ENCODE results near the gene WNT9A.
"Not testable (repeated sequence)": the region's sequence is repeated elsewhere in the genome, so short reads cannot be mapped to it uniquely, and the experiment has no call there.

WNT9A gene

DNA sequence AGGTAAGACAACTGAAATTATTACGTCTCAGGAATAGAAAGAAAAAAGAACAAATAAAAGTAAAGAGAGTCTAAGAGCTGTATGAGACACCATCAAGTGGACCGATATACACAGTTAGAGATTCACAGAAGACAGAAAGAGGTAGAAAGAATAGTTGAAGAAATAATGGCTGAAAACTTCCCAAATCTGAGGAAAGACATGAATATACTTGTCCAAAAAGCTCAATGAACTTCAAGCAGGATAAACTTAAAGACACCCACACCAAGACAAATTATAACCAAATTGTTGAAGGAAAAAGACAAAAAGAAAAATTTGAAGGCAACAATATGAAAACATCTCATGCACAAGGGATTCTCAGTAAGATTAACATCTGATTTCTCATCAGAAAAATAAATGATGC, 39.4 kb upstream of the WNT9A start:
- Histone ChIP-seq H3K27me3 (ENCODE audit: insufficient read depth, poor library complexity, severe bottlenecking) (no peaks in the 10 kb centered on the region), H3K27ac (replicated peaks) (no peak overlapping the region), H3K4me3 (replicated peaks; ENCODE audit: insufficient read depth, low read length) (no peak overlapping the region)
- no peak for TF ChIP-seq SPI1 (IDR thresholded peaks at IDR 0.05; ENCODE audit: borderline replicate concordance, low read depth)
- TF ChIP-seq POLR2AphosphoS5 (IDR thresholded peaks at IDR 0.05; ENCODE audit: low read depth), result no peak
- TF ChIP-seq, protein P1, sequence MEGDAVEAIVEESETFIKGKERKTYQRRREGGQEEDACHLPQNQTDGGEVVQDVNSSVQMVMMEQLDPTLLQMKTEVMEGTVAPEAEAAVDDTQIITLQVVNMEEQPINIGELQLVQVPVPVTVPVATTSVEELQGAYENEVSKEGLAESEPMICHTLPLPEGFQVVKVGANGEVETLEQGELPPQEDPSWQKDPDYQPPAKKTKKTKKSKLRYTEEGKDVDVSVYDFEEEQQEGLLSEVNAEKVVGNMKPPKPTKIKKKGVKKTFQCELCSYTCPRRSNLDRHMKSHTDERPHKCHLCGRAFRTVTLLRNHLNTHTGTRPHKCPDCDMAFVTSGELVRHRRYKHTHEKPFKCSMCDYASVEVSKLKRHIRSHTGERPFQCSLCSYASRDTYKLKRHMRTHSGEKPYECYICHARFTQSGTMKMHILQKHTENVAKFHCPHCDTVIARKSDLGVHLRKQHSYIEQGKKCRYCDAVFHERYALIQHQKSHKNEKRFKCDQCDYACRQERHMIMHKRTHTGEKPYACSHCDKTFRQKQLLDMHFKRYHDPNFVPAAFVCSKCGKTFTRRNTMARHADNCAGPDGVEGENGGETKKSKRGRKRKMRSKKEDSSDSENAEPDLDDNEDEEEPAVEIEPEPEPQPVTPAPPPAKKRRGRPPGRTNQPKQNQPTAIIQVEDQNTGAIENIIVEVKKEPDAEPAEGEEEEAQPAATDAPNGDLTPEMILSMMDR (IDR thresholded peaks at IDR 0.05; ENCODE audit: insufficient read depth, low read length), result no peak
- TF ChIP-seq REST (IDR thresholded peaks at IDR 0.05; ENCODE audit: insufficient replicate concordance, low read depth), result no peak
- no peak for DNase-seq (ENCODE audit: low read depth in 1 of 2, low spot score in 1 of 2)

DNA sequence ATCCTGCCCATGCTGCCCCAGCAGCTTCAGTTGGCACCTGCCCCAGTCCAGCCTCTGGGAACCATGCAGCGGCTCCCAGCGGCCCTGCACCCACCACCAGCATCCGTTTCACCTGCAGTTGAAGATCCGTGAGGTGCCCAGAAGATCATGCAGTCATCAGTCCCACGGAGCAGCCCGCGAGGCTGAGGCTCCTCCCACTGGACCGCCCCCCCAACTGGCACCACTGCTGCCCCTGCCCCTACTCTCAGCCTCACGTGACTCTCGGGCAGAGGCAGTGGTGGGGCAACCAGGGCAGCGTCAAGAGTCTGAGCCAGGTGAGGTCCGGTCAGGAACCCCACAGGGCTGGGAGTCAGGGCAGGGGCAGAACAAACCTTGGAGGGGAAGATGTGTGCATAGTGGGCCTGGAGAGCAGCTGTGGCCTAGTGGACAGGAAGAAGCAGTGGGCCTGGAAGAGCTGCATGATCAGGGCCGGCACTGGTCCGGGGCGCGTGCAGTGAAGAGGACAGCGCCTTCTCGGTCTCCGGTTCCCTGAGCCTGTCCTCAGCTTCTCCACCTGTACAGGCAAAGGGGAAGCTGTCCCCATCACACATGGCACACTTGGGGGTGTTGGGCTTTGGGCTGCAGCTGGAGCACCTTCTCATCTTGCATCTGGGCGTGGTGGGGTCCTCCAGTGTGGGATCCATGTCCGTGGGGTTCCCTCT, 28.0 kb upstream of the WNT9A start:
- DNase-seq (ENCODE audit: low read depth in 1 of 2, low spot score in 1 of 2); H3K27ac ChIP-seq (replicated peaks); H3K27me3 ChIP-seq (ENCODE audit: insufficient read depth, poor library complexity, severe bottlenecking); H3K4me3 ChIP-seq (replicated peaks; ENCODE audit: insufficient read depth, low read length): not testable (repeated sequence)

GRCh38 chr1:227973724-227974288, 26.1 kb upstream of the WNT9A start:
- not testable (repeated sequence) for H3K4me3 ChIP-seq (replicated peaks; ENCODE audit: insufficient read depth, low read length); H3K27ac ChIP-seq (replicated peaks); DNase-seq (ENCODE audit: low read depth in 1 of 2, low spot score in 1 of 2); H3K27me3 ChIP-seq (ENCODE audit: insufficient read depth, poor library complexity, severe bottlenecking)

DNA sequence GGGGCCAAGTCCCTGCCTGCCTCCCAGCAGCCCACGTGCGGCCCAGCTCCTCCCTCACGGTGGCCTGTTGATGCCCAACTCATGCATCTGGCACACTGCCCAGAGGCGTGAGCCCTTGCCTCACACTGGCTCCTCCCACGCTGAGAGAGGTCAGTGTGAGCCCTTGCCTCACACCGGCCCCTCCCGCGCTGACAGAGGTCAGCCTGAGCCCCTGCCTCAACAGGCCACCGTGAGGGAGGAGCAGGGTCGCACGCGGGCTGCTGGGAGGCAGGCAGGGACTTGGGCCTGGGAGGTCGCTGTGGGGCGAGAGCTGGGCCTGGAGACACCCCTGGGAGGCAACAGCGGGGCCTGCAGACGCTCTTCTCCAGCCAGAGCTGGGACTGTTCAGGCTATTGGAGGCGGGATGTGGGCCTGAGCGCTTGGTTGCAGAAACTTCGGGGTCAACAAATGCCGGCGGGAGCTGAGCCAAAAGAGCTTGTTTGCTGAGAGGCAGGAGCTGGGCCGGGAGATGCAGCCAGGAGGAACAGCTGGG, 25.2 kb upstream of the WNT9A start:
- DNase-seq (ENCODE audit: low read depth in 1 of 2, low spot score in 1 of 2), result not testable (repeated sequence)

GRCh38 chr1:227972283-227972679, 24.5 kb upstream of the WNT9A start:
- not testable (repeated sequence) for H3K27me3 ChIP-seq (ENCODE audit: insufficient read depth, poor library complexity, severe bottlenecking); DNase-seq (ENCODE audit: low read depth in 1 of 2, low spot score in 1 of 2); H3K4me3 ChIP-seq (replicated peaks; ENCODE audit: insufficient read depth, low read length); H3K27ac ChIP-seq (replicated peaks)

More for the DNA sequence above, 25.2 kb upstream of the WNT9A start:
- H3K4me3 ChIP-seq (replicated peaks; ENCODE audit: insufficient read depth, low read length); H3K27ac ChIP-seq (replicated peaks); H3K27me3 ChIP-seq (ENCODE audit: insufficient read depth, poor library complexity, severe bottlenecking): not testable (repeated sequence)

DNA sequence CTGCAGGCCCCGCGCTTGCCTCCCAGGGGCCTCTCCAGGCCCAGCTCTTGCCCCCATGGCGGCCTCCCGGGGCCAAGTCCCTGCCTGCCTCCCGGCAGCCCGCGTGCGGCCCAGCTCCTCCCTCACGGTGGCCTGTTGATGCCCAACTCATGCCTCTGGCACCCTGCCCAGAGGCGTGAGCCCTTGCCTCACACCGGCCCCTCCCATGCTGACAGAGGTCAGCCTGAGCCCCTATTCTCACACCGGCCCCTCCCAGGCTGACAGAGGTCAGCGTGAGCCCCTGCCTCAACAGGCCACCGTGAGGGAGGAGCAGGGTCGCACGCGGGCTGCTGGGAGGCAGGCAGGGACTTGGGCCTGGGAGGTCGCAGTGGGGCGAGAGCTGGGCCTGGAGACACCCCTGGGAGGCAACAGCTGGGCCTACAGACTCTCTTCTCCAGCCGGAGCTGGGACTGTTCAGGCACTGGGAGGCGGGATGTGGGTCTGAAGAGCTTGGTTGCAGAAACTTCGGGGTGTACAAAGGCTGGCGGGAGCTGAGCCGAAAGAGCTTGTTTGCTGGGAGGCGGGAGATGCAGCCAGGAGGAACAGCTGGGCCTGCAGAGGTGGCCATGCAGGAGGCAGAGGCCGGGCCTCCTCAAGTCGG, 24.0 kb upstream of the WNT9A start:
- not testable (repeated sequence) for H3K4me3 ChIP-seq (replicated peaks; ENCODE audit: insufficient read depth, low read length); H3K27me3 ChIP-seq (ENCODE audit: insufficient read depth, poor library complexity, severe bottlenecking); H3K27ac ChIP-seq (replicated peaks); DNase-seq (ENCODE audit: low read depth in 1 of 2, low spot score in 1 of 2)

DNA sequence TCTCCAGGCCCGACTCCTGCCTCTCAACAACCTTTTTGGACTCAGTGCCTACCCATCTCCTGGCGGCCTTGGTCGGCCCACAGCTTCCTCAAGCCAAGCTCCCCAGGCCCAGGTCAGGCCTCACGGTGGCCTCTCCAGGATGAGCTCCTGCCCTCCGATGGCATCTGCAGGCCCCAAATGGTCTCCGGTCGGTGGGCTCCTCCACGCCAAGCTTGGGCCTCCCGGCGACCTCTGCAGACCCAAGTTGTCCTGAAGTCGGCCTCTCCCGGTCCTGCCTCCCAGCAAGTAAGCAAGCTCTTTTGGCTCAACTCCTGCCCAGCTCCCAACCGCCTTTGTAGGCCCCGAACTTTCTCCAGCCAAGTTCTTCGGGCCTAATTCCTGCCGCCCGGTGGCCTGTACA, 23.5 kb upstream of the WNT9A start:
- DNase-seq (ENCODE audit: low read depth in 1 of 2, low spot score in 1 of 2); H3K27me3 ChIP-seq (ENCODE audit: insufficient read depth, poor library complexity, severe bottlenecking); H3K27ac ChIP-seq (replicated peaks); H3K4me3 ChIP-seq (replicated peaks; ENCODE audit: insufficient read depth, low read length): not testable (repeated sequence)

DNA sequence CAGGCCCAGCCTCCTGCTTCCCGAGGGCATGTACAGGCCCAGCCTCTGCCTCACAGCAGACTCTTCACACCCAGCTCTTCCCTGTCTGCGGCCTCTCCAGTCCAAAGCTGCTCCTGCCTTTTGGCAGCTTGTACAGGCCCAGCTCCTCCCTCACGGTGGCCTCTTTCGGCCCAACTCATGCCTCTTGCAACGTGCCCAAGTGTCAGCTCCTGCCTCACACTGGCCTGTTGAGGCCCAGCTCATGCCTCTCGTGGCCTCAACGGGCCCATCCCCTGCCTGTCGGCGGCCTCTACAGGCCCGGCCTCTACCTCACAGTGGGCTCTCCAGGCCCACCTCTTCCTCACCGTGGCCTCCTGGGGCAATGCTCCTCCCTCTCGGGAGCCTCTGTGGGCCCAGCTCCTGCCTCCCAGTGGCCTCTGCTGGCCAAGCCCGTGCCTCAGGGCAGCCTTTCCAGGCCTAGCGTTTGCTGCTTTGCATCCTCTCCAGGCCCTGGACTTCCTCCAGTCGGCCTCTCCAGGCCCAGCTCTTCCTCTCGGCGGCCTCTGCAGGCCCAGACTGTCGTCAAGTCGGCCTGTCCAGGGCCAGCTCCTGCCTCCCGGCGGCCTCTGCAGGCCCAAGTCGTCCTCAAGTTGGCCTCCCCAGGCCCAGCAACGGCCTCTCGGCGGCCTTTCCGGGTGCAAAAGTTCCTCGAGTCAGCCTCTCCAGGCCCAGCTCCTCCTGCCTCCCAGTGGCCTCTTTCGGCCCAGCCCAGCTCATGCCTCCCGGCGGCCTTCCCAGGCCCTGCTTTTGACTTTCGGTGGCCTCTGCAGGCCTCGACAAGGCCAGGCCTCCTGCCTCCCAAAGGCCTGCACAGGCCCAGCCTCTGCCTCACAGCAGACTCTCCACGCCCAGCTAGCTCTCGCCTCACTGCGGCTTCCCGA, 22.6 kb upstream of the WNT9A start:
- not testable (repeated sequence) for H3K27me3 ChIP-seq (ENCODE audit: insufficient read depth, poor library complexity, severe bottlenecking); H3K27ac ChIP-seq (replicated peaks); DNase-seq (ENCODE audit: low read depth in 1 of 2, low spot score in 1 of 2)

GRCh38 chr1:227967815-227968214, 20.1 kb upstream of the WNT9A start:
- not testable (repeated sequence) for H3K27ac ChIP-seq (replicated peaks); DNase-seq (ENCODE audit: low read depth in 1 of 2, low spot score in 1 of 2); H3K4me3 ChIP-seq (replicated peaks; ENCODE audit: insufficient read depth, low read length); H3K27me3 ChIP-seq (ENCODE audit: insufficient read depth, poor library complexity, severe bottlenecking)

More for the DNA sequence above, 22.6 kb upstream of the WNT9A start:
- not testable (repeated sequence) for H3K4me3 ChIP-seq (replicated peaks; ENCODE audit: insufficient read depth, low read length)

DNA sequence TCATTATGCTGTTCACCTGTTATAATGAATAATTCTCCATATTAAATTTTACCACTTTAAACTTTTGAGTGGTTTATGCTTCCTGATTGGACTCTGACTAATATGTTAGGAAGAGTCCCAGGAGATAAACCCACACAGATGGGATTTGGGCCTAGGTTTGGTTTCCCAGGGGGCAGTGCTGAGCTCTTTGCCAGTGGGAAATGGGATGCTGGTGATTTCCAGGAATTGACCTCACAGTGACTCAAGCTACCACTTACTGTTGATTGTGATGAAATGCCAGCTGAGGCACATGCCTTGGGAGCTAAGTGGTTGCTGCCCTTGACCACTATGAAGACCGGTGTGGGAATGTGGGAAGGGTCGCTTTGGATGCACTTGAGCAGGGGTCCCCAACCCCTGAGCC, 19.0 kb upstream of the WNT9A start:
- H3K27me3 ChIP-seq (ENCODE audit: insufficient read depth, poor library complexity, severe bottlenecking); H3K27ac ChIP-seq (replicated peaks); DNase-seq (ENCODE audit: low read depth in 1 of 2, low spot score in 1 of 2); H3K4me3 ChIP-seq (replicated peaks; ENCODE audit: insufficient read depth, low read length): not testable (repeated sequence)
